RWPE1 (cell line): ENCODE measurements around the gene TNS1.

Experiments used
- CTCF ChIA-PET: fragments of 350-600 bp; sonication (Branson Sonifier 250); formaldehyde crosslinking; extraction: SDS; loops from one replicate; lab custom pipeline; 2021; lab: Yijun Ruan, JAX
- POLR2A ChIA-PET: fragments of 400-600 bp; formaldehyde crosslinking; extraction: SDS; loops from one replicate; lab custom pipeline; 2020; ENCODE audit warnings: antibody characterized with exemption; ENCODE audit not compliant: low non-redundant PET; lab: Yijun Ruan, JAX
- DNase-seq: peaks from one replicate; pipeline ENCODE4 v3.0.0; 2012; ENCODE audit warnings: low spot score
- H3K27ac ChIP-seq: fragments of 450-650 bp; 2 replicates; pipeline ENCODE4 v1.5.1; 2017
- TF ChIP-seq, protein P1 (sequence below): fragments of 450-650 bp; conservative IDR thresholded peaks from 2 replicates; pipeline ENCODE4 v1.5.1; 2017; ENCODE audit warnings: low read depth, mild to moderate bottlenecking

The TNS1 gene

GRCh38 chr2:217785544-217786045, 217.2 kb downstream of the TNS1 start:
- ChIA-PET CTCF (interaction anchor here (0.5 to 3.1 kb wide), 41 partner anchors 9 to 1187 kb away, joined by 3 to 34 read pairs (median 4); partner anchors contain the start of genes AAMP, PNKD, RUFY4 and SLC11A1), POLR2A (no interaction called here)
- TF ChIP-seq, protein P1, sequence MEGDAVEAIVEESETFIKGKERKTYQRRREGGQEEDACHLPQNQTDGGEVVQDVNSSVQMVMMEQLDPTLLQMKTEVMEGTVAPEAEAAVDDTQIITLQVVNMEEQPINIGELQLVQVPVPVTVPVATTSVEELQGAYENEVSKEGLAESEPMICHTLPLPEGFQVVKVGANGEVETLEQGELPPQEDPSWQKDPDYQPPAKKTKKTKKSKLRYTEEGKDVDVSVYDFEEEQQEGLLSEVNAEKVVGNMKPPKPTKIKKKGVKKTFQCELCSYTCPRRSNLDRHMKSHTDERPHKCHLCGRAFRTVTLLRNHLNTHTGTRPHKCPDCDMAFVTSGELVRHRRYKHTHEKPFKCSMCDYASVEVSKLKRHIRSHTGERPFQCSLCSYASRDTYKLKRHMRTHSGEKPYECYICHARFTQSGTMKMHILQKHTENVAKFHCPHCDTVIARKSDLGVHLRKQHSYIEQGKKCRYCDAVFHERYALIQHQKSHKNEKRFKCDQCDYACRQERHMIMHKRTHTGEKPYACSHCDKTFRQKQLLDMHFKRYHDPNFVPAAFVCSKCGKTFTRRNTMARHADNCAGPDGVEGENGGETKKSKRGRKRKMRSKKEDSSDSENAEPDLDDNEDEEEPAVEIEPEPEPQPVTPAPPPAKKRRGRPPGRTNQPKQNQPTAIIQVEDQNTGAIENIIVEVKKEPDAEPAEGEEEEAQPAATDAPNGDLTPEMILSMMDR, result peak; percentile 91
- H3K27ac ChIP-seq, result no peak overlapping the region
- DNase-seq, result peak; percentile 84

- TF ChIP-seq, protein P1, result no peak
- H3K27ac ChIP-seq, result no peak overlapping the region
- CTCF ChIA-PET, result interaction anchor here (0.5 to 3.1 kb wide), 29 partner anchors 11 to 916 kb away, joined by 3 to 34 read pairs (median 3); partner anchors contain the start of genes AAMP, PNKD and RUFY4
- POLR2A ChIA-PET, result no interaction called here
- DNase-seq, result peak; percentile 18
Observed at GRCh38 chr2:217784996-217785543, 217.7 kb downstream of the TNS1 start.

- no peak overlapping the region for H3K27ac ChIP-seq
- ChIA-PET CTCF (interaction anchor here (0.6 kb wide), 1 partner anchor 1594 kb away, joined by 3 read pairs; no protein-coding TSS in a partner anchor), POLR2A (no interaction called here)
- TF ChIP-seq, protein P1, result no peak
- no peak for DNase-seq
Observed at GRCh38 chr2:217783243-217783642, 219.6 kb downstream of the TNS1 start.

DNA sequence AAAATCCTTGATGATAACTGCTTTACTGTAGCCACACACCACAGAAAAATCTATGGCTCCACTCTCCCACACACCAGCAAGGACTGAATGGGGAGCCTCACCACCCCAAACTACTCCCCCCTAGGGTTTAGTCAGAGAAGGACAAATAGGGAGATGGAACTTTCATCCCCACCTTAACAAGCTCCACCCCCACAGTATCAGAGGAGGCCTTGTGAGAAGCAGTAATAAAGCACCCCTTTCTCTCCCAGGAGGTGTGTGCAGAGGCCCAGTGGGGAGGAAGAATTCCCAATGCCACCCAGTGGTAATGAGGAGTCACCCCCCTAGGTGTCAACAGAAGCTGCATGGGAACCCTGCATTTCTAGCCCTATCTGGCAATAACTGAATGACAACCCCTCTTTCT, 224.9 kb downstream of the TNS1 start:
- TF ChIP-seq, protein P1, result no peak
- POLR2A ChIA-PET, result no interaction called here
- no peak for DNase-seq
- no peak overlapping the region for H3K27ac ChIP-seq
- CTCF ChIA-PET, result no interaction called here

DNA sequence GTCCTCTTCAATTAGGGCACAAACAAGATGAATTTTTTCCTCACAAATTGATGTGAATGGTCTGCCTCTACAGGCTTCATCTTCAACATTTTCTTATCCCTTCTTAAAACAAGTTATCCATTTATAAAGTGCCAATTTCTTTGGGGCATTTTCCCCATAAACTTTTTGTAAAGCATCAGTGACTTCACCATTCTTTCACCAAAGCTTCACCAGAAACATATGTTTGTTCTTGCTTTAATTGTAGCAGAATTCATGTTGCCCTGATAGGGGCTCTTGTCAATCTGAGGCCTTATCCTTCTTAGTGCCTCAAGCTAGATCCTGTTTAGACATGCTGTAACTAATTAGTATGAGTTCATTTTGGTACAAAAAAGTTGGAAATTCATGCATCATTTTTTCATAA, 226.2 kb downstream of the TNS1 start:
- no peak overlapping the region for H3K27ac ChIP-seq

GRCh38 chr2:217775920-217776503, 226.8 kb downstream of the TNS1 start:
- no peak overlapping the region for H3K27ac ChIP-seq
- no peak for DNase-seq
- ChIA-PET POLR2A (interaction anchor here (0.5 kb wide), 1 partner anchor 50 kb away, joined by 9 read pairs; no protein-coding TSS in a partner anchor), CTCF (interaction anchor here (0.6 kb wide), 2 partner anchors 43 to 262 kb away, joined by 3 read pairs; no protein-coding TSS in a partner anchor)
- TF ChIP-seq, protein P1, result no peak

More for the DNA sequence above, 226.2 kb downstream of the TNS1 start:
- no peak for DNase-seq
- POLR2A ChIA-PET, result no interaction called here
- CTCF ChIA-PET, result no interaction called here
- TF ChIP-seq, protein P1, result no peak
